Measurements from ENCODE around the gene GSTM2.

The GSTM2 gene

DNA sequence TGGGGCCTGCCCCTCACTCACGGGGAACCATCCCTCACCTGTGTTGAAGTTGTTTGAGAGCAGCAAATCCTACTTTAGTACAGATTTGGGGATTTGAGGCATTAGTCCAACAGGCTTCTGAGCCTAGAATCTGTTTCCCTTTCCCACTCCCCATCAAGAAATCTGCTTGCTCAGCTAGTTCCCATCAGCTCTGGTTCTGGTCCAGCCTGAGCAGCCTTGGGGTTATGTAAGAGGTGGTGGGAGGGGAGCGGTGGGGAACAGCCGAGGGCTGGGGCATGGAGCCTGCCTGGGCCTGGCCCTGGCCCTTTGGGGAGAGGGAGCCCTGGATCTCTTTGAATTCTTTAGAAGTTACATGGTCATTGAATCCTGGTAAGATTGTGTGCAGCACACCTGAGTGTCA is 48.3 kb downstream of the GSTM2 start:
- Histone ChIP-seq H3K4me1 (ENCODE audit: control insufficient read depth, insufficient read depth, low read depth, low read length) (peaks cover 3% of the 10 kb centered on the region), H3K36me3 (ENCODE audit: control insufficient read depth in 1 of 2, insufficient read depth in 2 of 2, low read depth in 1 of 2, low read length in 2 of 2) (no peaks in the 10 kb centered on the region), H2AK5ac (ENCODE audit: low read length, severe bottlenecking) (no peak overlapping the region), H3K27ac (ENCODE audit: low read length, poor library complexity, severe bottlenecking) (no peak overlapping the region), H3K23ac (ENCODE audit: low read length in 2 of 2) (no peak overlapping the region), H2AFZ (ENCODE audit: low read depth, low read length) (no peak overlapping the region), H3K9ac (ENCODE audit: low read length) (no peak overlapping the region), H3K4ac (ENCODE audit: low read depth in 1 of 2, low read length in 2 of 2) (no peak overlapping the region), H3K4me3 (ENCODE audit: insufficient read depth in 1 of 2, low read depth in 1 of 2, low read length in 2 of 2) (no peak overlapping the region), H4K91ac (ENCODE audit: low read length) (no peak overlapping the region), H2BK12ac (ENCODE audit: low read length in 2 of 2) (no peak overlapping the region), H3K14ac (ENCODE audit: low read length in 2 of 2) (no peak overlapping the region), H3K9me3 (ENCODE audit: control insufficient read depth, low read length) (no peaks in the 10 kb centered on the region), H3K79me1 (replicated peaks; ENCODE audit: low read length, poor library complexity, severe bottlenecking) (no peaks in the 10 kb centered on the region), H2BK15ac (ENCODE audit: low read depth, poor library complexity, severe bottlenecking) (peak overlapping the region; percentile 84), H3K18ac (ENCODE audit: low read depth in 1 of 2, low read length in 2 of 2) (no peak overlapping the region), H3K4me2 (ENCODE audit: low read length, poor library complexity, severe bottlenecking) (no peak overlapping the region), H2BK5ac (ENCODE audit: low read depth, low read length, poor library complexity, severe bottlenecking) (no peak overlapping the region), H2BK120ac (ENCODE audit: low read depth, low read length) (no peak overlapping the region), H4K8ac (ENCODE audit: low read length) (no peak overlapping the region), H3K27me3 (ENCODE audit: control insufficient read depth in 1 of 2, insufficient read depth in 1 of 2, low read length in 2 of 2) (peaks cover 2 to 3% of the 10 kb centered on the region in 2 experiments)
- DNase-seq, result no peak
- 88% methylated on average over 2 of the region's 3 CpGs for WGBS

DNA sequence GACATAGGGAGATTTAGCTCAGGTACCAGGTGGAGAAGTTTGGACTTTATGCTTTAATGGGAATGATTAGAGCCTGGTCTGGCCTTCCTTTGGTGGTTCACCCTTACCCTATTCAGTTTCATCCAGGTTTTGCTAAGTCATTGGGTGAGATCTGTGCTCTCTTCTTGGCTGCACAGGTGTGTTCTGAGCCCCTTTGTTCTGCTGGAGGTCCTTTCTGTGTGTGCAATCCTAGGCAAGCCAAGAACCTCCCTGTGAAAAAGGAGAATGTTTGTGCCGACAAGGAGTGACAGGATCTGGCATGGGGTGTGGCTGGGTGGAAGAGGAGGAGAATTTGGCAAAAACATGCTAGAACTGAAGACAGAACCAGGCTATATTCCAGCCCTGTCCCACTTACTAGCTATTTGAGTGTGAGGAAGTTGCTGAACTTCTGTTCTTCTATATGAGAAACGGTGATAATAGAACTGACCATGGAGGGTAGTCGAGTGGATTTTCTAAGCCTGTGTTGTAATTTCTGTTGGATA is 48.8 kb downstream of the GSTM2 start:
- no peaks in the 10 kb centered on the region for H3K36me3 ChIP-seq (ENCODE audit: control insufficient read depth in 1 of 2, insufficient read depth in 2 of 2, low read depth in 1 of 2, low read length in 2 of 2)
- H4K91ac ChIP-seq (ENCODE audit: low read length), result no peak overlapping the region
- H3K79me1 ChIP-seq (replicated peaks; ENCODE audit: low read length, poor library complexity, severe bottlenecking), result no peaks in the 10 kb centered on the region
- peaks cover 2 to 3% of the 10 kb centered on the region in 2 experiments for H3K27me3 ChIP-seq (ENCODE audit: control insufficient read depth in 1 of 2, insufficient read depth in 1 of 2, low read length in 2 of 2)
- H3K23ac ChIP-seq (ENCODE audit: low read length in 2 of 2), result no peak overlapping the region
- no peak overlapping the region for H2BK5ac ChIP-seq (ENCODE audit: low read depth, low read length, poor library complexity, severe bottlenecking)
- 93% methylated on average over 3 of the region's 3 CpGs for WGBS
- no peak overlapping the region for H3K14ac ChIP-seq (ENCODE audit: low read length in 2 of 2)
- no peak for DNase-seq
- no peak overlapping the region for H3K4me2 ChIP-seq (ENCODE audit: low read length, poor library complexity, severe bottlenecking)
- peaks cover 3% of the 10 kb centered on the region for H3K4me1 ChIP-seq (ENCODE audit: control insufficient read depth, insufficient read depth, low read depth, low read length)
- no peak overlapping the region for H3K4me3 ChIP-seq (ENCODE audit: insufficient read depth in 1 of 2, low read depth in 1 of 2, low read length in 2 of 2)
- H3K9ac ChIP-seq (ENCODE audit: low read length), result no peak overlapping the region
- no peaks in the 10 kb centered on the region for H3K9me3 ChIP-seq (ENCODE audit: control insufficient read depth, low read length)
- no peak overlapping the region for H3K18ac ChIP-seq (ENCODE audit: low read depth in 1 of 2, low read length in 2 of 2)
- H2BK12ac ChIP-seq (ENCODE audit: low read length in 2 of 2), result no peak overlapping the region
- H3K27ac ChIP-seq (ENCODE audit: low read length, poor library complexity, severe bottlenecking), result no peak overlapping the region
- H3K4ac ChIP-seq (ENCODE audit: low read depth in 1 of 2, low read length in 2 of 2), result no peak overlapping the region
- H2BK15ac ChIP-seq (ENCODE audit: low read depth, poor library complexity, severe bottlenecking), result peak overlapping the region; percentile 84
- H2BK120ac ChIP-seq (ENCODE audit: low read depth, low read length), result no peak overlapping the region
- H2AK5ac ChIP-seq (ENCODE audit: low read length, severe bottlenecking), result no peak overlapping the region
- H4K8ac ChIP-seq (ENCODE audit: low read length), result no peak overlapping the region
- no peak overlapping the region for H2AFZ ChIP-seq (ENCODE audit: low read depth, low read length)

DNA sequence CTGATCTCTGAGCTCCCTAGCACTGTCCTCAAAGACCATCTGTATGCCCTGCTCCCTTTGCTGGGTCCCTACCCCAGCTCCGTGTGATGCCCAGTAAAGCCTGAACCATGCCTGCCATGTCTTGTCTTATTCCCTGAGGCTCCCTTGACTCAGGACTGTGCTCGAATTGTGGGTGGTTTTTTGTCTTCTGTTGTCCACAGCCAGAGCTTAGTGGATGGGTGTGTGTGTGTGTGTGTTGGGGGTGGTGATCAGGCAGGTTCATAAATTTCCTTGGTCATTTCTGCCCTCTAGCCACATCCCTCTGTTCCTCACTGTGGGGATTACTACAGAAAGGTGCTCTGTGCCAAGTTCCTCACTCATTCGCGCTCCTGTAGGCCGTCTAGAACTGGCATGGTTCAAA is 49.9 kb downstream of the GSTM2 start:
- Histone ChIP-seq H3K4me3 (ENCODE audit: insufficient read depth in 1 of 2, low read depth in 1 of 2, low read length in 2 of 2) (no peak overlapping the region), H3K9me3 (ENCODE audit: control insufficient read depth, low read length) (peaks cover 3% of the 10 kb centered on the region), H3K9ac (ENCODE audit: low read length) (no peak overlapping the region), H3K14ac (ENCODE audit: low read length in 2 of 2) (no peak overlapping the region), H2AFZ (ENCODE audit: low read depth, low read length) (no peak overlapping the region), H3K27ac (ENCODE audit: low read length, poor library complexity, severe bottlenecking) (no peak overlapping the region), H3K4me1 (ENCODE audit: control insufficient read depth, insufficient read depth, low read depth, low read length) (peaks cover 2% of the 10 kb centered on the region), H3K4ac (ENCODE audit: low read depth in 1 of 2, low read length in 2 of 2) (no peak overlapping the region), H2BK15ac (ENCODE audit: low read depth, poor library complexity, severe bottlenecking) (no peak overlapping the region), H4K91ac (ENCODE audit: low read length) (peak overlapping the region; percentile 11), H2BK5ac (ENCODE audit: low read depth, low read length, poor library complexity, severe bottlenecking) (no peak overlapping the region), H2BK12ac (ENCODE audit: low read length in 2 of 2) (peak overlapping the region; percentile 57 to 80), H2AK5ac (ENCODE audit: low read length, severe bottlenecking) (no peak overlapping the region), H3K23ac (ENCODE audit: low read length in 2 of 2) (no peak overlapping the region), H3K18ac (ENCODE audit: low read depth in 1 of 2, low read length in 2 of 2) (no peak overlapping the region), H3K79me1 (replicated peaks; ENCODE audit: low read length, poor library complexity, severe bottlenecking) (no peaks in the 10 kb centered on the region), H3K36me3 (ENCODE audit: control insufficient read depth in 1 of 2, insufficient read depth in 2 of 2, low read depth in 1 of 2, low read length in 2 of 2) (no peaks in the 10 kb centered on the region), H3K4me2 (ENCODE audit: low read length, poor library complexity, severe bottlenecking) (no peak overlapping the region), H2BK120ac (ENCODE audit: low read depth, low read length) (no peak overlapping the region), H3K27me3 (ENCODE audit: control insufficient read depth in 1 of 2, insufficient read depth in 1 of 2, low read length in 2 of 2) (peaks cover 2 to 3% of the 10 kb centered on the region in 2 experiments), H4K8ac (ENCODE audit: low read length) (no peak overlapping the region)
- no peak for DNase-seq
- 89% methylated on average over 5 of the region's 5 CpGs for WGBS

DNA sequence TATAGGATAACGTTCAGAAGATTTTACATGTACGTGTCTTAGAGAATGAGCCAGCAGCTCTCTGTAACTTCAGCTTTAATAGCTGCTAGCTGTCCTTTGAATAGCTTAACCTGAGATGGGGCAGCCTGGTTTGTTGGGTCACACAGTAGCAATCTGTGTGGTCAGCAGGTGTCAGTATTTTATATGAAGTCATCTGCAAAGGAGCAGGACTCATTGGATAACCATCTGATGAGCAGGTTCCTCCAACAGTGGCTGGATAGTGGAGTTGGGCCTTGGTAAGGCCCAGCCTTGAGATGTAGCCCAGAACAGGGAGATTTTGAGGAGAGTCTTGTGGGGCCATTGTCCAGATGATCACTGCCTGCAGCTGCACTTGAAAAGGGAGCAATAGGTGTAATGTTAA is 50.6 kb downstream of the GSTM2 start:
- peaks cover 2 to 3% of the 10 kb centered on the region in 2 experiments for H3K27me3 ChIP-seq (ENCODE audit: control insufficient read depth in 1 of 2, insufficient read depth in 1 of 2, low read length in 2 of 2)
- no peak overlapping the region for H3K27ac ChIP-seq (ENCODE audit: low read length, poor library complexity, severe bottlenecking)
- H3K79me1 ChIP-seq (replicated peaks; ENCODE audit: low read length, poor library complexity, severe bottlenecking), result no peaks in the 10 kb centered on the region
- WGBS, result 97% methylated on average over 2 of the region's 2 CpGs
- peak overlapping the region; percentile 7 to 57 for H2BK12ac ChIP-seq (ENCODE audit: low read length in 2 of 2)
- H3K4me3 ChIP-seq (ENCODE audit: insufficient read depth in 1 of 2, low read depth in 1 of 2, low read length in 2 of 2), result no peak overlapping the region
- DNase-seq, result peak; percentile 6
- H3K4me1 ChIP-seq (ENCODE audit: control insufficient read depth, insufficient read depth, low read depth, low read length), result peaks cover 2% of the 10 kb centered on the region
- H3K4me2 ChIP-seq (ENCODE audit: low read length, poor library complexity, severe bottlenecking), result no peak overlapping the region
- no peak overlapping the region for H3K18ac ChIP-seq (ENCODE audit: low read depth in 1 of 2, low read length in 2 of 2)
- no peak overlapping the region for H2AK5ac ChIP-seq (ENCODE audit: low read length, severe bottlenecking)
- H3K36me3 ChIP-seq (ENCODE audit: control insufficient read depth in 1 of 2, insufficient read depth in 2 of 2, low read depth in 1 of 2, low read length in 2 of 2), result no peaks in the 10 kb centered on the region
- no peak overlapping the region for H2BK5ac ChIP-seq (ENCODE audit: low read depth, low read length, poor library complexity, severe bottlenecking)
- H3K4ac ChIP-seq (ENCODE audit: low read depth in 1 of 2, low read length in 2 of 2), result no peak overlapping the region
- no peak overlapping the region for H3K23ac ChIP-seq (ENCODE audit: low read length in 2 of 2)
- no peak overlapping the region for H3K9ac ChIP-seq (ENCODE audit: low read length)
- no peak overlapping the region for H2BK120ac ChIP-seq (ENCODE audit: low read depth, low read length)
- no peak overlapping the region for H2AFZ ChIP-seq (ENCODE audit: low read depth, low read length)
- no peak overlapping the region for H4K8ac ChIP-seq (ENCODE audit: low read length)
- peaks cover 3% of the 10 kb centered on the region for H3K9me3 ChIP-seq (ENCODE audit: control insufficient read depth, low read length)
- H3K14ac ChIP-seq (ENCODE audit: low read length in 2 of 2), result no peak overlapping the region
- peak overlapping the region; percentile 43 for H4K91ac ChIP-seq (ENCODE audit: low read length)
- no peak overlapping the region for H2BK15ac ChIP-seq (ENCODE audit: low read depth, poor library complexity, severe bottlenecking)

Measured in mesenchymal stem cell (in vitro differentiated cells and primary cell).